ENCODE measurements around the gene RGS12. TPM values are rescaled to one million over a fixed set of nuclear protein-coding genes. Genes with fewer than 3 reads are reported as not detected.
"Not testable (repeated sequence)": the region's sequence is repeated elsewhere in the genome, so short reads cannot be mapped to it uniquely, and the experiment has no call there.

Gene RGS12
- total RNA-seq, 1 donor from 2014 or later: 64.8 TPM

DNA sequence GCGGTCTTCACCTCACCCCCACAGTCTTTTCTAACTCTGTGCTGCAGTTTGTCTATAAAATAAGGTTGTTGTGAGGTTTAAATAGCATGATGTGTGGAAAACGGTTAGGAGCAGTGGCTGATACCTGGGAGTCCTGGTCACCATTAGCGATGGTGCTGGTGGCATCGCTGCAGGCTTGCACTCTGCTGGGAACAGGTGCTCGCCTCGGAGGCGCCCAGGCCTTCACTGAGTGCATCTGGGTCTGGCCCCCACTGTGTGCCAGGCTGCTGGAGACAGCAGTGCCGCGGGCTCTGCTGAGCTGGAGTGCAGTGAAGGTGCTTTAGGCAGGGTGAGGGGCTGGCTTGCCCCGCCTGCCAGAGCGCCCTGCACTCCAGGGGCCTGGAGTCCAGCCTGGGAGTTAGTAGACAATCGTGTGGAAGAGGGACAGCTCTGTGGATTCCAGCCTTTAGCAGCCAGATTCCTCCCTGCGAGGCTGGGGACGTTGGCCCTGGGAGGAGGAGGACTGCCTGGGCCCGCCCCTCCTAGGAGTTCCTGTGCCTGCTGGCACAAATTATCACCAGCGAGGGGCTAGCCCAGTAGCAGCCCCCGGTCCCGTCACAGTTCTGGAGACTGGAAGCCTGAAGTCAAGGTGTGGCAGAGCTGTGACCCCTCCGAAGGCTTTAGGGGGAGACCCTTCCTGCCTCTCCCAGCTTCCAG lies 7.3 kb downstream of the RGS12 start:
- Histone ChIP-seq H3K36me3 (no peaks in the 10 kb centered on the region), H3K4me1 (peaks cover 43% of the 10 kb centered on the region), H3K4me3 (no peak overlapping the region), H3K27ac (no peak overlapping the region), H3K27me3 (no peaks in the 10 kb centered on the region), H3K9me3 (no peaks in the 10 kb centered on the region)
- no peak for DNase-seq (ENCODE audit: extremely low spot score in 2 of 2)
- intact Hi-C loops (cut with DNase I): loop anchor here (10.0 kb wide), 1 partner anchor 95 kb away; no protein-coding TSS in a partner anchor
- TF ChIP-seq, protein P1, sequence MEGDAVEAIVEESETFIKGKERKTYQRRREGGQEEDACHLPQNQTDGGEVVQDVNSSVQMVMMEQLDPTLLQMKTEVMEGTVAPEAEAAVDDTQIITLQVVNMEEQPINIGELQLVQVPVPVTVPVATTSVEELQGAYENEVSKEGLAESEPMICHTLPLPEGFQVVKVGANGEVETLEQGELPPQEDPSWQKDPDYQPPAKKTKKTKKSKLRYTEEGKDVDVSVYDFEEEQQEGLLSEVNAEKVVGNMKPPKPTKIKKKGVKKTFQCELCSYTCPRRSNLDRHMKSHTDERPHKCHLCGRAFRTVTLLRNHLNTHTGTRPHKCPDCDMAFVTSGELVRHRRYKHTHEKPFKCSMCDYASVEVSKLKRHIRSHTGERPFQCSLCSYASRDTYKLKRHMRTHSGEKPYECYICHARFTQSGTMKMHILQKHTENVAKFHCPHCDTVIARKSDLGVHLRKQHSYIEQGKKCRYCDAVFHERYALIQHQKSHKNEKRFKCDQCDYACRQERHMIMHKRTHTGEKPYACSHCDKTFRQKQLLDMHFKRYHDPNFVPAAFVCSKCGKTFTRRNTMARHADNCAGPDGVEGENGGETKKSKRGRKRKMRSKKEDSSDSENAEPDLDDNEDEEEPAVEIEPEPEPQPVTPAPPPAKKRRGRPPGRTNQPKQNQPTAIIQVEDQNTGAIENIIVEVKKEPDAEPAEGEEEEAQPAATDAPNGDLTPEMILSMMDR (IDR thresholded peaks at IDR 0.05): no peak
- no peak for TF ChIP-seq POLR2A (IDR thresholded peaks at IDR 0.05)
- no peak for TF ChIP-seq POLR2AphosphoS5 (IDR thresholded peaks at IDR 0.05; ENCODE audit: insufficient read depth in 1 of 2, low read depth in 1 of 2)

DNA sequence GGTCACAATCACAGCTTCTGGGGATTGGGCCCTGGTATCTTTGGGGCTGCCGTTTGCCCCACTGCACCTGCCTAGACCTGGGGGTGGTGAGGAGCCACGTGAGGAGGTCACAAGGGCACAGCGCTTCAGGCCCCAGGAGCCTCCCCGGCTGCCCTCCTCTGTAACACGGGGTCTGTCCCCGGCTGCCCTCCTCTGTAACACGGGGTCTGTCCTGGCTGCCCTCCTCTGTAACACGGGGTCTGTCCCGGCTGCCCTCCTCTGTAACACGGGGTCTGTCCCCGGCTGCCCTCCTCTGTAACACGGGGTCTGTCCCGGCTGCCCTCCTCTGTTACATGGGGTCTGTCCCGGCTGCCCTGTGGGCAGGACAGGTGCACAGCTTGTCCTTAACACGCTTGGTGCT lies 8.1 kb downstream of the RGS12 start:
- H3K27me3 ChIP-seq; DNase-seq (ENCODE audit: extremely low spot score in 2 of 2); H3K9me3 ChIP-seq; H3K4me3 ChIP-seq; intact Hi-C loops (cut with DNase I); H3K36me3 ChIP-seq; H3K27ac ChIP-seq: not testable (repeated sequence)
- H3K4me1 ChIP-seq: peaks cover 51% of the 10 kb centered on the region

- intact Hi-C loops (cut with DNase I): no loop called here
- peaks cover 58% of the 10 kb centered on the region for H3K4me1 ChIP-seq
- no peak overlapping the region for H3K27ac ChIP-seq
Observed at GRCh38 chr4:3301450-3302172, 8.8 kb downstream of the RGS12 start.

DNA sequence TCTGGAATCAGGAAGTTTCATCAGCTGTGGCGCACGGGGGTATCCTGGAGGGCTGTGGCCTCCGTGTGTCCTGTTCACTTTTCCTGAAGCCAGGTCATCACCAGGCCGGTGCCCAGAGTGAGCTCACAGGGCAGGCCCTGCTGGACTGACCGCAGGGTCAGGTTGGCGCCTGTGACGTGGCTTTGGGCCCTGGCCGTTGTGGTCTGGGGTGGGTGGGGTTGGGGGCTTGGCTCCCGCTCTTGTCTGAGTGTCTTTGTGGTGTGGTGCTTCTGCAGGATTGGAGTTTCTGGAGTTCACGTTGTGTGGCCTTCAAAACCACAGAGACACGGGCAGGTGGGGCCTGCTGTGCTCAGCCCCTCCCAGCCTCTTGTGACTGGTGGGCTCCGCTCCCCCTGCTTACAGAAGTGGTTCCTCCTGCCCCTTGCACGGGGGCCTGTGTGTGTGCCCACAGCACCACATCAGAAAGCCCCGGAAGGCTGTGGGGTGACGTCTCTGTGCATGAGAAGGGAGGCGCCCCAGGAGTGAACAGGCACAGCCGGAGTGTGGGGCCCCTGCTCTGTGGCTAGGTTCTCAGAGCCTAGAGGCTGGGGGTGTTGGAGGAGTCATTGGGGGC lies 9.5 kb downstream of the RGS12 start:
- no peak for TF ChIP-seq POLR2AphosphoS5 (IDR thresholded peaks at IDR 0.05; ENCODE audit: insufficient read depth in 1 of 2, low read depth in 1 of 2)

More at GRCh38 chr4:3301450-3302172, 8.8 kb downstream of the RGS12 start:
- TF ChIP-seq, protein P1 (IDR thresholded peaks at IDR 0.05): no peak
- TF ChIP-seq POLR2AphosphoS5 (IDR thresholded peaks at IDR 0.05; ENCODE audit: insufficient read depth in 1 of 2, low read depth in 1 of 2) (no peak), POLR2A (IDR thresholded peaks at IDR 0.05) (no peak)
- H3K36me3 ChIP-seq: no peaks in the 10 kb centered on the region
- H3K4me3 ChIP-seq: no peak overlapping the region
- no peak for DNase-seq (ENCODE audit: extremely low spot score in 2 of 2)
- no peaks in the 10 kb centered on the region for H3K9me3 ChIP-seq
- H3K27me3 ChIP-seq: no peaks in the 10 kb centered on the region

DNA sequence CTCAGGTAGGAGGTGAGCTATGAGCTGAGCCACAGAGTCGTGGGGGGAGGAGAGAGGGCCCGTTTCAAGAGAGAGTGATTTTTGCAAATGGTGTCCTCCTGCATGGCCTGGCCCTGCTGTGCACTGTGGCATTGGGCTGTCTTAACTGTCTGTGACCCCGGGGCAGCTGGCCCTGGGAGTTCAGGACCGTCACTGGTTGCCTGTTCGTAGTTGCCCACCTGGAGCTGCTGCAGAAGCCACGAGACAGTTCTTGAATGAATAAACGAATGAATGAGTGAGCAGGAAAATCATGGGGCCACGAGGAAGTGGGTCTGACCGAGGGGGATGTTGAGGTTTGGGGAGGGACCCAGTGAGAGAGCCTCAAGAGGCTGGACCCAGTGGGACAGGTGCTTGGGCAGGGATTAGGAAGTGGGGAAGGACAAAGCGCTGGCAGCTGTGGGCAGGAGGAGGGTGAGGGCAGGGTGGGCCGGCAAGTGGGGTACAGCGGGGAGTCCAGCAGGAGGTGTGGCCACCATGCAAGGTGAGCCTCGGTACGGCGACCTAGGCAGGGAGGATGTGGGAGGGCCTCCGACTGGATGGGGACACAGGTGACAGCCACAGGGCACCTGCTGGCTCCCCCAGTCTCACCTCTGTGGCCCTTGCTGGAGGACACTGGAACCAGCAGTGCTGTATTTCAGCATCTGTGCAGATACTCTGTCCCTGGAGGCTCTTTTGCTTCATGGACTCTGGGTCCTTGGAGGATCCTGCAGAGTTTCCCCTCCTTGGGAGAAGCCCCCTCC lies 10.2 kb downstream of the RGS12 start:
- Histone ChIP-seq H3K4me3 (no peak overlapping the region), H3K27ac (no peak overlapping the region), H3K4me1 (peaks cover 59% of the 10 kb centered on the region), H3K36me3 (no peaks in the 10 kb centered on the region), H3K27me3 (no peaks in the 10 kb centered on the region), H3K9me3 (no peaks in the 10 kb centered on the region)
- TF ChIP-seq POLR2A (IDR thresholded peaks at IDR 0.05) (no peak), POLR2AphosphoS5 (IDR thresholded peaks at IDR 0.05; ENCODE audit: insufficient read depth in 1 of 2, low read depth in 1 of 2) (no peak)
- TF ChIP-seq, protein P1 (IDR thresholded peaks at IDR 0.05): no peak
- intact Hi-C loops (cut with DNase I): no loop called here
- no peak for DNase-seq (ENCODE audit: extremely low spot score in 2 of 2)

More for the DNA sequence above, 9.5 kb downstream of the RGS12 start:
- intact Hi-C loops (cut with DNase I): no loop called here
- Histone ChIP-seq H3K27ac (no peak overlapping the region), H3K36me3 (no peaks in the 10 kb centered on the region), H3K4me1 (peaks cover 59% of the 10 kb centered on the region), H3K9me3 (no peaks in the 10 kb centered on the region), H3K4me3 (no peak overlapping the region), H3K27me3 (no peaks in the 10 kb centered on the region)
- no peak for DNase-seq (ENCODE audit: extremely low spot score in 2 of 2)

All from vagina (tissue), 2 donors.